GM18951 (cell line): ENCODE results near the gene ZNF536.
"Not testable (repeated sequence)": the region's sequence is repeated elsewhere in the genome, so short reads cannot be mapped to it uniquely, and the experiment has no call there.

Source experiments
- POLR2A ChIP-seq: IDR thresholded peaks from 4 replicates; pipeline ENCODE4 v1.6.1; 2011; ENCODE audit warnings: mild to moderate bottlenecking; ENCODE audit not compliant: insufficient read length, insufficient read depth; ENCODE audit errors: extremely low read depth
- in situ Hi-C: fragments of 300-500 bp; cut with MboI; formaldehyde crosslinking; loops from one replicate; pipeline ENCODE4 v1.12.0; 2022; ENCODE audit warnings: low sequenced_read_pairs, mixed read lengths, inconsistent platforms; ENCODE audit not compliant: unreplicated experiment

Gene ZNF536

GRCh38 chr19:30393729-30394480 is 21.7 kb downstream of the ZNF536 start:
- in situ Hi-C loops, result no loop called here
- TF ChIP-seq POLR2A, result no peak

DNA sequence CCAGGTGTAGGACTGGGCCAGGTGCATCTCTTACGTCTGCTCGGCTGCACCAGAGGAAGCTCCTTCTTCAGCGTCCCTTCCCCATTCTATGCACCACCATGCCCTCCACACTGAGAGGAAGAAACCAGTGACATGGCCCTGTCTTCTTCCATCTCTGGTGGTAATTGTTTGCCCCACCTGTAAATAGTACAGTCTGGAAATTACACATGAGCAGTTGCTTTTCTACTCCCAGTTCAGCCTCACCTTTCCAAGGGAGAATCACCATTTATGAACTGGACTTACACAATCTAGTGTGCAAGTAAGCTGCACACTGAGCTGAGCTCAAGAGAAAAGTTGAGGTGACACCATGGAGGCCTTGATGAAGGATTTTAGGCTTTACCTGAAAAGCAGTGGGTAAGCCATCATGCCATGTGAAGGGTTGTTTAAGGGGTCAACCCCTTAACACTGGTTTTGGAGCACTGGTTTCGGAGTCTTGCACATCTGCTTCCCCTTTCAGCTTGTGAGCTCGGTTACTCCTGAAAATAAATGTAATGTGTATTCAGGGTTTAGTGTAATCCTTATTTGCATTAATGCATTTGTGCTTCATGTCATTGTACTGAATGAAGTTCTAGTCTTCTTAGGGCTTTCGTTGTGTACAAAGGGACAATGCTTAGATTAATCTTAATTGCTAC is 22.4 kb downstream of the ZNF536 start:
- in situ Hi-C loops, result no loop called here
- no peak for TF ChIP-seq POLR2A

- TF ChIP-seq POLR2A, result no peak
- in situ Hi-C loops, result no loop called here
Measured at GRCh38 chr19:30395283-30395682, 23.1 kb downstream of the ZNF536 start.

DNA sequence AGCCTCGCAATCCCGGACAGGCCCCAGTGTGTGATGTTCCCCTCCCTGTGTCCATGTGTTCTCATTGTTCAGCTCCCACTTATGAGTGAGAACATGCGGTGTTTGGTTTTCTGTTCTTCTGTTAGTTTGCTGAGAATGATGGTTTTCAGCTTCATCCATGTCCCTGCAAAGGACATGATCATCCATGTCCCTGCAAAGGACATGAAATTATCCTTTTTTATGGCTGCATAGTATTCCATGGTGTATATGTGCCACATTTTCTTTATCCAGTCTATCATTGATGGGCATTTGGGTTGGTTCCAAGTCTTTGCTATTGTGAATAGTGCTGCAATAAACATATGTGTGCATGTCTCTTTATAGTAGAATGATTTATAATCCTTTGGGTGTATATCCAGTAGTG is 26.4 kb downstream of the ZNF536 start:
- in situ Hi-C loops, result not testable (repeated sequence)

- in situ Hi-C loops, result no loop called here
- TF ChIP-seq POLR2A, result no peak
Measured at GRCh38 chr19:30401956-30402355, 29.8 kb downstream of the ZNF536 start.

GRCh38 chr19:30402436-30403202 is 30.4 kb downstream of the ZNF536 start:
- TF ChIP-seq POLR2A, result no peak
- in situ Hi-C loops, result no loop called here

DNA sequence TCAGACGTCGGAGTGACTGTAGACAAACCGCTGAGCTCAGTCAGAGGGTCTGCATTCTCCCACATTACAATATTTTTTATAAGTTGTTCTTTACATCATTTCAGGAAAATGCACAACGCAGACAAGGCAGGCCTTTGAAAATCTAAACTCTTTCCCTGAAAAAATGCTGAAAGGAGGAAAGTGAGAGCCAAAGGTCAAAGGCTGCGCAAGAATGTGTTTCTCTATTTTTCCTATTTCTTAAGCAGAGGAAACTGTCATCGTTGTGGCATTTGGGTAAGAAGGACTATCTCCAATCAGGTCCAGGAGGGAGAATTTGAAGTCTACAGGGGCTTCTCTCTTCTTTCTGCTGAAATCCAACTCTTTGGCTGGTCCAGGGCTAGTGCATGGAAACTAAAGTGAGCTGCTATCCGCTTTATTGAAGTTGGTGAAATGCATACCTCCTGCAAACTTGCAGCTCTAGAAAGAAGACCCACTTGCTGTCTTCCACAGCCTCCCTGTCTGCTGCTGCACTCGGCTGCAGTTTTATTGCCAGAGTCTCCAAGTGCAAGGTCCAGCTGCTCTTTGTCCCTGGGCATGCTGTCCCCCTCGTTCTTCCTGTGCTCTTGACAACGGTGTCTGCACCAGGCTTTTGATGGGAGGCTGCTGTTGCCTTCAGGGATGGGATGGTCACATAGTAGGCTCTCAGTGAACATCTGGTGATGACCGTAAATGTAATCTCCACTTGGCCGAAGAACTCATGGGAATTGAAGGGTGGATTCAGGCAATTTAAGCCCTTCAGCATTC is 31.2 kb downstream of the ZNF536 start:
- TF ChIP-seq POLR2A, result no peak
- in situ Hi-C loops, result no loop called here

DNA sequence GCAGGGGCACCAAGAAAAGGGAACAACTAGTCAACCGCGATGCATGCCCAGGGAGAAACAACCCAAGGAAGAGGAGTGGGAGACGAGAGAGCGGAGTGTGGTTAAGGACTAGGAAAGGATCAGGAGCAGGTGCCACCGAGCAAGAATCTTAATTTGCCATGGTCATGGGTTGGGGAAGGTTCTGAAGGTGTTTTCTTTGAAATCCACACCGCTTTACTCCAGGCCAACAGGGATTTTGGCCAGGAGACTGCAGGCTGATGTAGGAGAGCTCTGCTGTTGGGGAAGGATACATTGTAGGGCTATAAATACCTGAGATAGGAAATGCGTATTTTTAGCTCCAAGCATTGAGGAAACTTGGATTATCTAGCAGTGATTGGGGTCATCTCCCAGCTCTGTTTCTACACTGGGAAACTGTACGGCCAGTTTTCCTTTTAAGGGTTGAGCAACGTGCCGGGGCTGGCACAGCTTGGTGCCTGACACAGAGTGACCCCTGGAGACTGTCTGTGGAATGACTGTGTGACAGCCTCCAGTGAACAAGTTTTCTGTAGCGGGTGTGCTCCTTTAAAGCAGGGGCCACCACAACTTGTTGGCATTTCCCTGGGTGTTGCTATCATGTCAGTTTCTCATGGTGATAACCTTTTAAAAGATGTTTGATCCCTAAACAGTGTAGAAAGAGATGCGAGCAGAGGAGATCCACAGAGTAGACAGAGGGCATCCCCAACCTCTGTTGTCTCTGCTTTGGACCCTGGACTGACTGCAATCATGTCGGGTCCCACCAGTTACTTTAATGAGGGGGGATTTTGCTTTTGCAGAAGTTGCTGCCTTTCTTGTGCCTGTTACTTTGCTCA is 34.3 kb downstream of the ZNF536 start:
- in situ Hi-C loops, result no loop called here
- no peak for TF ChIP-seq POLR2A

DNA sequence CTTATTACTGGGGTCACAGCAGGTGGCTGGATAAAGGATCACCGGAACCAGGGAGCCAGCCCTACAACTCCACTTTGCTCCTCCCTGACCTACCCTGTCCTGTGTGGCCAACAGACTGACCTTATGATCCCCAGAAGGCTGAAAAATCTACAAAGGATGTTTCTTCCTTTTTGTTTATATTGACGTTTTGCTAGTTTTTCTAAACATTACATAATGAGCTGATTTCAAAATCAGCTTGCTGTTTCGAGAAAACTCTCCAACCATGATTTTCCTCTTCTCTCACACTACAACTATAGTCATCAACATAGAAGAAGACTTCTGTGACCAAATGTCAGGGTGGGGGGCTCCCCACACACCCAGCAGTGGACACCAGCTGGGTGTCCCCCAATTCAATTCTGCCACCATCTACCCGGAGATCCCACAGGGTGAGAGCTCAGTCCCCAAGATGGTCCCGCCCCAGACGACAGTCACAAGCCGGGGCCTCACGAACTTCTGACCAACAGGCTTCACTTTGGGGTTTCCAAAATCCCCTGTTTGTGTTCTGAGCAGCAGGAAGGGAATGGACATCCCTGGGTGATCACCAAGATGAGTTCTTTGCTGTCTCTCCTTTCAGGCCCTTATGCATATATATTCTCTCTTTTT is 35.0 kb downstream of the ZNF536 start:
- in situ Hi-C loops, result no loop called here

GRCh38 chr19:30408734-30409301 is 36.6 kb downstream of the ZNF536 start:
- no peak for TF ChIP-seq POLR2A
- in situ Hi-C loops, result no loop called here

More for the DNA sequence above, 35.0 kb downstream of the ZNF536 start:
- no peak for TF ChIP-seq POLR2A

DNA sequence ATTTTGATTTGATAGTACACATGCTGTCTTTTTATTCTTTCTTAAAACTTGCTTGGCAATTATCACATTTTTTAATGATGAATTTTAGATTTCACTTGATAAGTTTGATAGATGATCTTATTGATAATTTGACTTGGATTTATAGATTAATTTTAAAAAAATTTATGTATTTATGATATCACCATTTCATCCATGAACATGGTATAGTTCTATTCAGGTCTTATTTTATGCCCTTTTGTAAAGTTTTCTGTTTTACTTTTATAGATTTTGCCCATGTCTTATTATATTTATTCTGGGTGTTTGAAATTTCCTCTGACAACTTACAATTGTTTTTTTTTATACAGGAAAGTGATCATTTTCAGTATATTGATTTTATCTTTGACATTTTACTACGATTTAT is 39.5 kb downstream of the ZNF536 start:
- in situ Hi-C loops, result no loop called here
- TF ChIP-seq POLR2A, result no peak
